Measurements from ENCODE around the gene FLVCR2.
A peak's percentile ranks its signal among the peaks of the same experiment; 100 is the strongest.

FLVCR2 gene

GRCh38 chr14:75578102-75578785 is at the start of gene FLVCR2:
FLVCR2 (plus strand) TSS chr14:75578620; CDS start chr14:75578973, 353 bp downstream.
- DNase-seq: peak; percentile 82

- DNase-seq: no peak
These were observed 47.2 kb upstream of the FLVCR2 start for GRCh38 chr14:75531256-75531655.

- DNase-seq: no peak
These were observed 46.6 kb upstream of the FLVCR2 start for GRCh38 chr14:75531660-75532317.

- no peak for DNase-seq
These were observed 44.4 kb upstream of the FLVCR2 start for GRCh38 chr14:75533791-75534555.

- DNase-seq: no peak
These were observed 43.1 kb upstream of the FLVCR2 start for GRCh38 chr14:75535164-75535898.

- no peak for DNase-seq
These were observed 41.3 kb upstream of the FLVCR2 start for GRCh38 chr14:75537071-75537470.

- no peak for DNase-seq
These were observed 39.3 kb upstream of the FLVCR2 start for GRCh38 chr14:75539162-75539560.

- DNase-seq: no peak
These were observed 38.6 kb upstream of the FLVCR2 start for GRCh38 chr14:75539561-75540478.

GRCh38 chr14:75540479-75540851 is 38.0 kb upstream of the FLVCR2 start:
- no peak for DNase-seq

GRCh38 chr14:75542588-75543091 is 35.8 kb upstream of the FLVCR2 start:
- DNase-seq: peak; percentile 73

- DNase-seq: peak; percentile 50
These were observed 35.2 kb upstream of the FLVCR2 start for GRCh38 chr14:75543253-75543652.

GRCh38 chr14:75543786-75544185 is 34.6 kb upstream of the FLVCR2 start:
- no peak for DNase-seq

- no peak for DNase-seq
These were observed 32.5 kb upstream of the FLVCR2 start for GRCh38 chr14:75545907-75546306.

- DNase-seq: no peak
These were observed 30.7 kb upstream of the FLVCR2 start for GRCh38 chr14:75547552-75548250.

- DNase-seq: no peak
These were observed 29.9 kb upstream of the FLVCR2 start for GRCh38 chr14:75548544-75548943.

- no peak for DNase-seq
These were observed 29.3 kb upstream of the FLVCR2 start for GRCh38 chr14:75549169-75549568.

GRCh38 chr14:75551021-75551420 is 27.4 kb upstream of the FLVCR2 start:
- DNase-seq: no peak

- no peak for DNase-seq
These were observed 25.3 kb upstream of the FLVCR2 start for GRCh38 chr14:75553157-75553556.

GRCh38 chr14:75553761-75554364 is 24.6 kb upstream of the FLVCR2 start:
- no peak for DNase-seq

- no peak for DNase-seq
These were observed 23.9 kb upstream of the FLVCR2 start for GRCh38 chr14:75554482-75554881.

- no peak for DNase-seq
These were observed 20.0 kb upstream of the FLVCR2 start for GRCh38 chr14:75558440-75558839.

Data from CD4-positive, alpha-beta T cell treated with Interleukin-17A for 4 hours (primary cell).